HuH-7 (cell line): ENCODE data around the gene PTGS1.

Source experiments
- DNase-seq: peaks from one replicate; pipeline ENCODE4 v3.0.0; 2011; ENCODE audit warnings: low spot score

PTGS1 gene

GRCh38 chr9:122374885-122375420 is 4.1 kb downstream of the PTGS1 start:
- DNase-seq = no peak

GRCh38 chr9:122376796-122377195 is 6.0 kb downstream of the PTGS1 start:
- DNase-seq = no peak

- DNase-seq = no peak
These were observed 6.7 kb downstream of the PTGS1 start for GRCh38 chr9:122377241-122378164.

GRCh38 chr9:122378236-122378635 is 7.4 kb downstream of the PTGS1 start:
- DNase-seq = no peak

- DNase-seq = no peak
These were observed 8.5 kb downstream of the PTGS1 start for GRCh38 chr9:122379340-122379739.

- no peak for DNase-seq
These were observed 9.5 kb downstream of the PTGS1 start for GRCh38 chr9:122380293-122380692.

GRCh38 chr9:122381206-122381950 is 10.6 kb downstream of the PTGS1 start:
- no peak for DNase-seq

GRCh38 chr9:122382901-122383850 is 12.4 kb downstream of the PTGS1 start:
- DNase-seq = no peak

- no peak for DNase-seq
These were observed 13.2 kb downstream of the PTGS1 start for GRCh38 chr9:122383992-122384461.

- no peak for DNase-seq
These were observed 15.6 kb downstream of the PTGS1 start for GRCh38 chr9:122386311-122386872.

- no peak for DNase-seq
These were observed 16.7 kb downstream of the PTGS1 start for GRCh38 chr9:122387536-122387935.

GRCh38 chr9:122389195-122389594 is 18.4 kb downstream of the PTGS1 start:
- no peak for DNase-seq

- no peak for DNase-seq
These were observed 19.1 kb downstream of the PTGS1 start for GRCh38 chr9:122389799-122390481.

- DNase-seq = no peak
These were observed 21.5 kb downstream of the PTGS1 start for GRCh38 chr9:122392284-122392683.

GRCh38 chr9:122392714-122393113 is 21.9 kb downstream of the PTGS1 start:
- no peak for DNase-seq

GRCh38 chr9:122393284-122393983 is 22.6 kb downstream of the PTGS1 start:
- no peak for DNase-seq

GRCh38 chr9:122394265-122395125 is 23.7 kb downstream of the PTGS1 start:
- no peak for DNase-seq

GRCh38 chr9:122396614-122397148 is 25.9 kb downstream of the PTGS1 start:
- no peak for DNase-seq

GRCh38 chr9:122397749-122398148 is 26.9 kb downstream of the PTGS1 start:
- DNase-seq = no peak
